ENCODE measurements around the gene TEPSIN. TPM values are rescaled to one million over a fixed set of nuclear protein-coding genes. Genes with fewer than 3 reads are reported as not detected.

Gene TEPSIN
- polyA plus RNA-seq, 1 donor from 2014 or later = 50.0 TPM

DNA sequence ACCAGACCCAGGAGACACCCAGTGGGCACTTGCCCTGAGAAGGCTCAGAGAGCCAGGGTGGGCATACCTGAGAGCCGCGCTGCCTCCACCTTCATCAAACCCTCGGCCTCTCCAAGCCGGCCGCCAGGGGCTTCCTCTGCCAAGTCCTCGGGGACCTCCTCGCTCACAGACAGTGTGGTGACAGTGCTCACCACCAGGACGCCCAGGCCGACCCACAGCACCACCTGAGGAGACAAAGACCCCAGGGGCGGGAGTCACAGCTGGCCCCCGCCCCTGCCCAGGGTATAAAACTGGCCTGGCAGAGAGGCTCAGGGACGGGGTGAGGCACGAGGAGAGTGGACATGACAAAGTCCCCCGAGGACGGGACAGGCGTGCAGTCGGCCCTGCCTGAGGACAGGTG is 21.3 kb upstream of the TEPSIN start:
- no peaks in the 10 kb centered on the region for H3K36me3 ChIP-seq (ENCODE audit: insufficient read depth, low read length)
- TF ChIP-seq, protein P1, sequence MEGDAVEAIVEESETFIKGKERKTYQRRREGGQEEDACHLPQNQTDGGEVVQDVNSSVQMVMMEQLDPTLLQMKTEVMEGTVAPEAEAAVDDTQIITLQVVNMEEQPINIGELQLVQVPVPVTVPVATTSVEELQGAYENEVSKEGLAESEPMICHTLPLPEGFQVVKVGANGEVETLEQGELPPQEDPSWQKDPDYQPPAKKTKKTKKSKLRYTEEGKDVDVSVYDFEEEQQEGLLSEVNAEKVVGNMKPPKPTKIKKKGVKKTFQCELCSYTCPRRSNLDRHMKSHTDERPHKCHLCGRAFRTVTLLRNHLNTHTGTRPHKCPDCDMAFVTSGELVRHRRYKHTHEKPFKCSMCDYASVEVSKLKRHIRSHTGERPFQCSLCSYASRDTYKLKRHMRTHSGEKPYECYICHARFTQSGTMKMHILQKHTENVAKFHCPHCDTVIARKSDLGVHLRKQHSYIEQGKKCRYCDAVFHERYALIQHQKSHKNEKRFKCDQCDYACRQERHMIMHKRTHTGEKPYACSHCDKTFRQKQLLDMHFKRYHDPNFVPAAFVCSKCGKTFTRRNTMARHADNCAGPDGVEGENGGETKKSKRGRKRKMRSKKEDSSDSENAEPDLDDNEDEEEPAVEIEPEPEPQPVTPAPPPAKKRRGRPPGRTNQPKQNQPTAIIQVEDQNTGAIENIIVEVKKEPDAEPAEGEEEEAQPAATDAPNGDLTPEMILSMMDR (IDR thresholded peaks at IDR 0.05; ENCODE audit: poor library complexity, severe bottlenecking) = no peak

DNA sequence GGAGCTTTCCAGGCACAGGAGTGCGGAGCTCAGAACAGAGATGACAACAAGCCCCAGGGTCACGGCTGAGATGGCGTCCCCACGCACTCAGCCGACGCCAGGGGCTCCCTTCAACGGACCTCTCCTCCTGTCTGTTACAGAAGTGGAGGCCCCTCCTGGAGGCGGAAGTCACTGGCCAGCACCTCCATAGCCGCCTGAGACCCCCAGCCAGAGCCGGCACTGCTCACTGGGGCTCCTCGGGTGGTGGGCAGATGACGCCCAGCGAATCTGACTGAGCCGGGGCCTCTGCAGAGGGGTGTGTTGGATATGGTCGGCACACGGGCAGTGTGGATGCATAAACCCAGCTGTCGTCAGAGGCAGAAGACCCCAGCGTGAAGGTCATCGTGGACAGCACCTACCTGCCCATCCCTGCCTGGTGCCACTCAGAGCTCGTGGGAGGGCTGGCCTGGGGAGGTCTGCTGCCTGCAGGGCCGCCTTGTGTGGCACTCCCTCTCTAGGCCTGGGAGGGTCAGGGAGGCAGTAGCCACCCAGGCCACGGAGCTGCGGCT is 20.3 kb upstream of the TEPSIN start:
- Histone ChIP-seq H3K4me2 (ENCODE audit: low read length) (no peak overlapping the region), H3K4me3 (ENCODE audit: low read length) (no peak overlapping the region), H3K36me3 (ENCODE audit: insufficient read depth, low read length) (no peaks in the 10 kb centered on the region), H3K9me3 (ENCODE audit: low read length) (no peaks in the 10 kb centered on the region), H3K9ac (ENCODE audit: low read length) (no peak overlapping the region), H3K27ac (ENCODE audit: low read length) (no peak overlapping the region), H4K20me1 (ENCODE audit: insufficient read depth) (no peaks in the 10 kb centered on the region), H3K27me3 (ENCODE audit: insufficient read depth, low read depth, low read length) (no peaks in the 10 kb centered on the region), H3F3A (ENCODE audit: insufficient read depth, low read length, poor library complexity, severe bottlenecking) (no peaks in the 10 kb centered on the region), H3K9me2 (ENCODE audit: insufficient read depth, low read length) (no peaks in the 10 kb centered on the region), H2AFZ (ENCODE audit: low read depth, low read length) (no peak overlapping the region), H3K79me2 (replicated peaks; ENCODE audit: insufficient read depth, low read length) (no peaks in the 10 kb centered on the region)
- TF ChIP-seq EZH2 (IDR thresholded peaks at IDR 0.05; ENCODE audit: borderline replicate concordance, insufficient read depth, low read length, poor library complexity, severe bottlenecking) (no peak), TAF1 (IDR thresholded peaks at IDR 0.05; ENCODE audit: low read depth) (no peak), POLR2AphosphoS5 (IDR thresholded peaks at IDR 0.05) (no peak), SMC3 (conservative IDR thresholded peaks at IDR 0.05; ENCODE audit: poor library complexity) (no peak), EP300 (conservative IDR thresholded peaks at IDR 0.05; ENCODE audit: poor library complexity, severe bottlenecking) (no peak), MXI1 (conservative IDR thresholded peaks at IDR 0.05; ENCODE audit: poor library complexity, severe bottlenecking) (no peak), RAD21 (conservative IDR thresholded peaks at IDR 0.05) (no peak)
- TF ChIP-seq, protein P2, sequence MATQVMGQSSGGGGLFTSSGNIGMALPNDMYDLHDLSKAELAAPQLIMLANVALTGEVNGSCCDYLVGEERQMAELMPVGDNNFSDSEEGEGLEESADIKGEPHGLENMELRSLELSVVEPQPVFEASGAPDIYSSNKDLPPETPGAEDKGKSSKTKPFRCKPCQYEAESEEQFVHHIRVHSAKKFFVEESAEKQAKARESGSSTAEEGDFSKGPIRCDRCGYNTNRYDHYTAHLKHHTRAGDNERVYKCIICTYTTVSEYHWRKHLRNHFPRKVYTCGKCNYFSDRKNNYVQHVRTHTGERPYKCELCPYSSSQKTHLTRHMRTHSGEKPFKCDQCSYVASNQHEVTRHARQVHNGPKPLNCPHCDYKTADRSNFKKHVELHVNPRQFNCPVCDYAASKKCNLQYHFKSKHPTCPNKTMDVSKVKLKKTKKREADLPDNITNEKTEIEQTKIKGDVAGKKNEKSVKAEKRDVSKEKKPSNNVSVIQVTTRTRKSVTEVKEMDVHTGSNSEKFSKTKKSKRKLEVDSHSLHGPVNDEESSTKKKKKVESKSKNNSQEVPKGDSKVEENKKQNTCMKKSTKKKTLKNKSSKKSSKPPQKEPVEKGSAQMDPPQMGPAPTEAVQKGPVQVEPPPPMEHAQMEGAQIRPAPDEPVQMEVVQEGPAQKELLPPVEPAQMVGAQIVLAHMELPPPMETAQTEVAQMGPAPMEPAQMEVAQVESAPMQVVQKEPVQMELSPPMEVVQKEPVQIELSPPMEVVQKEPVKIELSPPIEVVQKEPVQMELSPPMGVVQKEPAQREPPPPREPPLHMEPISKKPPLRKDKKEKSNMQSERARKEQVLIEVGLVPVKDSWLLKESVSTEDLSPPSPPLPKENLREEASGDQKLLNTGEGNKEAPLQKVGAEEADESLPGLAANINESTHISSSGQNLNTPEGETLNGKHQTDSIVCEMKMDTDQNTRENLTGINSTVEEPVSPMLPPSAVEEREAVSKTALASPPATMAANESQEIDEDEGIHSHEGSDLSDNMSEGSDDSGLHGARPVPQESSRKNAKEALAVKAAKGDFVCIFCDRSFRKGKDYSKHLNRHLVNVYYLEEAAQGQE (IDR thresholded peaks at IDR 0.05; ENCODE audit: borderline replicate concordance) = no peak
- TF ChIP-seq, protein P1 (IDR thresholded peaks at IDR 0.05; ENCODE audit: poor library complexity, severe bottlenecking) = no peak

More for the DNA sequence above, 21.3 kb upstream of the TEPSIN start:
- no peaks in the 10 kb centered on the region for H3K79me2 ChIP-seq (replicated peaks; ENCODE audit: insufficient read depth, low read length)
- H3K4me3 ChIP-seq (ENCODE audit: low read length) = no peak overlapping the region
- no peaks in the 10 kb centered on the region for H3F3A ChIP-seq (ENCODE audit: insufficient read depth, low read length, poor library complexity, severe bottlenecking)
- no peaks in the 10 kb centered on the region for H3K27me3 ChIP-seq (ENCODE audit: insufficient read depth, low read depth, low read length)
- no peaks in the 10 kb centered on the region for H3K9me3 ChIP-seq (ENCODE audit: low read length)
- H3K9me2 ChIP-seq (ENCODE audit: insufficient read depth, low read length) = no peaks in the 10 kb centered on the region
- no peak overlapping the region for H2AFZ ChIP-seq (ENCODE audit: low read depth, low read length)
- no peak overlapping the region for H3K9ac ChIP-seq (ENCODE audit: low read length)
- no peaks in the 10 kb centered on the region for H4K20me1 ChIP-seq (ENCODE audit: insufficient read depth)
- H3K4me2 ChIP-seq (ENCODE audit: low read length) = no peak overlapping the region
- no peak overlapping the region for H3K27ac ChIP-seq (ENCODE audit: low read length)
